Fibroblast of peridontal ligament (primary cell): Measurements from ENCODE around the gene SPDYE17.
"Not testable (repeated sequence)": the region's sequence is repeated elsewhere in the genome, so short reads cannot be mapped to it uniquely, and the experiment has no call there.

Experiments used
- DNase-seq: peaks from one replicate; pipeline ENCODE4 v3.0.0-alpha.2; 2010; ENCODE audit errors: extremely low read depth

The SPDYE17 gene

GRCh38 chr7:77032261-77032660 is at the start of gene SPDYE17:
TSS of gene SPDYE17 (minus strand) at chr7:77032361. CDS start at chr7:77030570, 1,791 bp downstream.
- not testable (repeated sequence) for DNase-seq

- not testable (repeated sequence) for DNase-seq
Observed at GRCh38 chr7:77080236-77080635, 48.1 kb upstream of the SPDYE17 start.

GRCh38 chr7:77079624-77080023 is 47.5 kb upstream of the SPDYE17 start:
- not testable (repeated sequence) for DNase-seq

GRCh38 chr7:77079112-77079511 is 47.0 kb upstream of the SPDYE17 start:
- DNase-seq = not testable (repeated sequence)

- not testable (repeated sequence) for DNase-seq
Observed at GRCh38 chr7:77077060-77077459, 44.9 kb upstream of the SPDYE17 start.

GRCh38 chr7:77074786-77075396 is 42.7 kb upstream of the SPDYE17 start:
- peak; percentile 66 for DNase-seq

GRCh38 chr7:77071108-77071507 is 38.9 kb upstream of the SPDYE17 start:
- not testable (repeated sequence) for DNase-seq

- DNase-seq = not testable (repeated sequence)
Observed at GRCh38 chr7:77065869-77066268, 33.7 kb upstream of the SPDYE17 start.

- not testable (repeated sequence) for DNase-seq
Observed at GRCh38 chr7:77063732-77064131, 31.6 kb upstream of the SPDYE17 start.

- DNase-seq = not testable (repeated sequence)
Observed at GRCh38 chr7:77062557-77062956, 30.4 kb upstream of the SPDYE17 start, which contains the start of gene SPDYE18. TSS of gene SPDYE18 (minus strand) at chr7:77062558. CDS start at chr7:77060512, 2,046 bp downstream.

- DNase-seq = not testable (repeated sequence)
Observed at GRCh38 chr7:77026349-77026748, 5.8 kb downstream of the SPDYE17 start.

GRCh38 chr7:77010074-77010680 is 22.0 kb downstream of the SPDYE17 start:
- DNase-seq = peak; percentile 37

GRCh38 chr7:77008000-77008399 is 24.2 kb downstream of the SPDYE17 start:
- peak; percentile 22 for DNase-seq

GRCh38 chr7:77006127-77007110 is 25.7 kb downstream of the SPDYE17 start:
- not testable (repeated sequence) for DNase-seq

- not testable (repeated sequence) for DNase-seq
Observed at GRCh38 chr7:77005461-77006057, 26.6 kb downstream of the SPDYE17 start.

GRCh38 chr7:77004151-77004550 is 28.0 kb downstream of the SPDYE17 start:
- DNase-seq = not testable (repeated sequence)

GRCh38 chr7:77003241-77003640 is 28.9 kb downstream of the SPDYE17 start:
- not testable (repeated sequence) for DNase-seq

GRCh38 chr7:77002678-77003233 is 29.4 kb downstream of the SPDYE17 start:
- DNase-seq = not testable (repeated sequence)

- not testable (repeated sequence) for DNase-seq
Observed at GRCh38 chr7:77002104-77002503, 30.1 kb downstream of the SPDYE17 start.

- DNase-seq = not testable (repeated sequence)
Observed at GRCh38 chr7:76999474-77000107, 32.6 kb downstream of the SPDYE17 start.
